ENCODE data around the gene EFS. TPM values are rescaled to one million over a fixed set of nuclear protein-coding genes. Genes with fewer than 3 reads are reported as not detected.

The EFS gene
- total RNA-seq, 1 experiment from 2014 or later, result not detected

- BruUV-seq (replicated peaks), result no TSS peak
- no peak for ATAC-seq
- ChIA-PET CTCF (no interaction called here), POLR2A (no interaction called here)
- TF ChIP-seq SIN3A (IDR thresholded peaks at IDR 0.05; ENCODE audit: borderline replicate concordance, insufficient read depth, low read depth, low read length), result no peak
- no peak for TF ChIP-seq REST (IDR thresholded peaks at IDR 0.05; ENCODE audit: insufficient read depth in 1 of 2, low read depth in 2 of 2, low read length in 1 of 2)
- TF ChIP-seq POLR2AphosphoS5 (IDR thresholded peaks at IDR 0.05; ENCODE audit: low read depth, low read length), result no peak
- no peak for TF ChIP-seq TCF7L2 (IDR thresholded peaks at IDR 0.05; ENCODE audit: low read depth, low read length)
- TF ChIP-seq CTCF (IDR thresholded peaks at IDR 0.05), result no peak
- no peak for DNase-seq (ENCODE audit: low read depth, low spot score)
- no peaks in the 10 kb centered on the region for H3K9me3 ChIP-seq (ENCODE audit: control insufficient read depth, insufficient read depth, low read depth, low read length)
- no peak overlapping the region for H3K27ac ChIP-seq (ENCODE audit: low read length)
- intact Hi-C loops (cut with micrococcal nuclease; ENCODE audit: unreplicated experiment) (no loop called here), in situ Hi-C loops (cut with HindIII; ENCODE audit: low pct_unique_long_range_greater_than_20kb, low sequenced_read_pairs) (no loop called here)
- H3K4me1 ChIP-seq (ENCODE audit: control insufficient read depth, insufficient read depth, low read length), result no peaks in the 10 kb centered on the region
- no peaks in the 10 kb centered on the region for H3K36me3 ChIP-seq (ENCODE audit: control insufficient read depth, insufficient read depth, low read length)
- H3K27me3 ChIP-seq (ENCODE audit: control insufficient read depth, insufficient read depth, low read length), result no peaks in the 10 kb centered on the region
- H3K4me3 ChIP-seq (ENCODE audit: low read depth in 2 of 2, low read length in 2 of 2), result no peak overlapping the region
Measured at GRCh38 chr14:23385244-23385641, 20.3 kb upstream of the EFS start.

GRCh38 chr14:23384364-23385080, 19.6 kb upstream of the EFS start:
- CTCF ChIA-PET, result no interaction called here
- Histone ChIP-seq H3K4me3 (ENCODE audit: low read depth in 2 of 2, low read length in 2 of 2) (no peak overlapping the region), H3K9me3 (ENCODE audit: control insufficient read depth, insufficient read depth, low read depth, low read length) (no peaks in the 10 kb centered on the region), H3K4me1 (ENCODE audit: control insufficient read depth, insufficient read depth, low read length) (no peaks in the 10 kb centered on the region), H3K27ac (ENCODE audit: low read length) (no peak overlapping the region), H3K36me3 (ENCODE audit: control insufficient read depth, insufficient read depth, low read length) (no peaks in the 10 kb centered on the region), H3K27me3 (ENCODE audit: control insufficient read depth, insufficient read depth, low read length) (no peaks in the 10 kb centered on the region)
- BruUV-seq (replicated peaks), result no TSS peak
- TF ChIP-seq REST (IDR thresholded peaks at IDR 0.05; ENCODE audit: insufficient read depth in 1 of 2, low read depth in 2 of 2, low read length in 1 of 2) (no peak), SIN3A (IDR thresholded peaks at IDR 0.05; ENCODE audit: borderline replicate concordance, insufficient read depth, low read depth, low read length) (no peak), CTCF (IDR thresholded peaks at IDR 0.05) (no peak), TCF7L2 (IDR thresholded peaks at IDR 0.05; ENCODE audit: low read depth, low read length) (no peak), POLR2AphosphoS5 (IDR thresholded peaks at IDR 0.05; ENCODE audit: low read depth, low read length) (no peak)
- POLR2A ChIA-PET, result no interaction called here
- in situ Hi-C loops (cut with HindIII; ENCODE audit: low pct_unique_long_range_greater_than_20kb, low sequenced_read_pairs), result no loop called here
- intact Hi-C loops (cut with micrococcal nuclease; ENCODE audit: unreplicated experiment), result loop anchor here (5.0 kb wide), 1 partner anchor 57 kb away; no protein-coding TSS in a partner anchor
- no peak for DNase-seq (ENCODE audit: low read depth, low spot score)
- no peak for ATAC-seq

Measured in Panc1 (cell line).